ENCODE data around the gene LPIN1. TPM values are rescaled to one million over a fixed set of nuclear protein-coding genes. Genes with fewer than 3 reads are reported as not detected.

The LPIN1 gene
- total and polyA plus RNA-seq, 2 of the 13 experiments (the other 11 are each of a cell fraction or from before 2014, with no cell fraction given): 9.7 to 19.4 TPM

DNA sequence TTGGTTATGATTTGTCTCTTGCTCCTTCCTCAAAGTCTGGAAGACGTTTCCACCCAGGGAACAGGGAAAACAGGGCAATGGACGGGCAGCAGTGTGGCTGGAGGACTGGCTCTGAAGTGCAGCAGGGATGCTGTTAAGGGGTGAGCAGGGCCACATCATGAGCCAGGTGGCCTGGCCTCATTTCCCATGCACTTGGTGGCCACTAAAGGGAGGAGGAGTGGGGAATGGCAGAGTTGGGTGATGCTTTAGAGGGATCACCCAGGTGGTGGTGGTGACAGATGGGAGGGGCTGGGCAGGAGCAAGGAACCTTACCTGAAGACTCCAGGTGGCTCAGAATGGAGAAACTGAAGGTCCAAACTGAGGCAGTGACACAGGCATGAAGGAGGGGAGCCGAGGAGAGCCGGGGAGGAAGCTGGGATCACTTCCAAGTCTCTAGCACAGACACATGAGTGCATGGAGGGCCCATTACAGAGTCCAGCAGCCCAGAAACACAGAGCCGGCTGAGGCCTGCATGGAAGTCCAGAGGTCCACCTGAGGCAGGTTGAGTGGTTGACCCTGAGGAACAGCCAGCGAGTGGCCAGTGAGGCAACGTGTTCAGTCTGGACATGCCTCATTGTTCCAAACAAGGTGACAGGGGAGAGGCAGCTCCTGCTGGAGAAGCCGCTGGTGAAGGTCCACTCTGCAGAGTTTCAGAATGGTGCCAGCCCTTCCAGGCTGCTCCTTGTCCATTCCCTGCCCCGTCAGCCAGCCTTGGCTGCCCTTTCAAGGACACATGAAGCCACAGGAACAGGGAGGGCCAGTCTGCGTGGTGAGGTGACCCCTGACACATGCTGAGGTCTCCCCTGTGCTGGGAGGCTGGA lies 91.7 kb downstream of the LPIN1 start (continued):
- TF ChIP-seq, protein P1, sequence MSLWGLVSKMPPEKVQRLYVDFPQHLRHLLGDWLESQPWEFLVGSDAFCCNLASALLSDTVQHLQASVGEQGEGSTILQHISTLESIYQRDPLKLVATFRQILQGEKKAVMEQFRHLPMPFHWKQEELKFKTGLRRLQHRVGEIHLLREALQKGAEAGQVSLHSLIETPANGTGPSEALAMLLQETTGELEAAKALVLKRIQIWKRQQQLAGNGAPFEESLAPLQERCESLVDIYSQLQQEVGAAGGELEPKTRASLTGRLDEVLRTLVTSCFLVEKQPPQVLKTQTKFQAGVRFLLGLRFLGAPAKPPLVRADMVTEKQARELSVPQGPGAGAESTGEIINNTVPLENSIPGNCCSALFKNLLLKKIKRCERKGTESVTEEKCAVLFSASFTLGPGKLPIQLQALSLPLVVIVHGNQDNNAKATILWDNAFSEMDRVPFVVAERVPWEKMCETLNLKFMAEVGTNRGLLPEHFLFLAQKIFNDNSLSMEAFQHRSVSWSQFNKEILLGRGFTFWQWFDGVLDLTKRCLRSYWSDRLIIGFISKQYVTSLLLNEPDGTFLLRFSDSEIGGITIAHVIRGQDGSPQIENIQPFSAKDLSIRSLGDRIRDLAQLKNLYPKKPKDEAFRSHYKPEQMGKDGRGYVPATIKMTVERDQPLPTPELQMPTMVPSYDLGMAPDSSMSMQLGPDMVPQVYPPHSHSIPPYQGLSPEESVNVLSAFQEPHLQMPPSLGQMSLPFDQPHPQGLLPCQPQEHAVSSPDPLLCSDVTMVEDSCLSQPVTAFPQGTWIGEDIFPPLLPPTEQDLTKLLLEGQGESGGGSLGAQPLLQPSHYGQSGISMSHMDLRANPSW (CRISPR knock-in tag; IDR thresholded peaks at IDR 0.05; ENCODE audit: borderline replicate concordance): no peak
- TF ChIP-seq, protein P2, sequence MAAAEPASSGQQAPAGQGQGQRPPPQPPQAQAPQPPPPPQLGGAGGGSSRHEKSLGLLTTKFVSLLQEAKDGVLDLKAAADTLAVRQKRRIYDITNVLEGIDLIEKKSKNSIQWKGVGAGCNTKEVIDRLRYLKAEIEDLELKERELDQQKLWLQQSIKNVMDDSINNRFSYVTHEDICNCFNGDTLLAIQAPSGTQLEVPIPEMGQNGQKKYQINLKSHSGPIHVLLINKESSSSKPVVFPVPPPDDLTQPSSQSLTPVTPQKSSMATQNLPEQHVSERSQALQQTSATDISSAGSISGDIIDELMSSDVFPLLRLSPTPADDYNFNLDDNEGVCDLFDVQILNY (CRISPR knock-in tag; conservative IDR thresholded peaks at IDR 0.05): no peak
- TF ChIP-seq ZFP36L1 (CRISPR knock-in tag; IDR thresholded peaks at IDR 0.05) (no peak), ZSCAN22 (CRISPR knock-in tag; IDR thresholded peaks at IDR 0.05) (no peak), MED1 (CRISPR knock-in tag; IDR thresholded peaks at IDR 0.05) (0 out of 2 replicates have a peak, but pooled peaks have one; percentile 22), GABPB1 (CRISPR knock-in tag; IDR thresholded peaks at IDR 0.05) (no peak), ZNF17 (CRISPR knock-in tag; IDR thresholded peaks at IDR 0.05) (no peak), ZEB1 (IDR thresholded peaks at IDR 0.05; ENCODE audit: insufficient replicate concordance, low read depth) (peak; percentile 2), FOXO1 (CRISPR knock-in tag; IDR thresholded peaks at IDR 0.05) (no peak), HHEX (CRISPR knock-in tag; IDR thresholded peaks at IDR 0.05) (no peak), STAG1 (CRISPR knock-in tag; IDR thresholded peaks at IDR 0.05) (no peak), CEBPG (CRISPR knock-in tag; IDR thresholded peaks at IDR 0.05) (no peak), GLI4 (CRISPR knock-in tag; IDR thresholded peaks at IDR 0.05; ENCODE audit: borderline replicate concordance) (no peak), HOXD1 (CRISPR knock-in tag; IDR thresholded peaks at IDR 0.05) (no peak), AKAP8 (CRISPR knock-in tag; IDR thresholded peaks at IDR 0.05) (no peak), ZNF543 (CRISPR knock-in tag; IDR thresholded peaks at IDR 0.05) (no peak), ZNF44 (CRISPR knock-in tag; IDR thresholded peaks at IDR 0.05) (0 out of 2 replicates have a peak, but pooled peaks have one; percentile 53), MBNL3 (CRISPR knock-in tag; conservative IDR thresholded peaks at IDR 0.05) (no peak), ZNF724P (CRISPR knock-in tag; IDR thresholded peaks at IDR 0.05; ENCODE audit: borderline replicate concordance) (no peak), HNRNPL (IDR thresholded peaks at IDR 0.05; ENCODE audit: low read depth, low read length) (no peak), ZFP82 (CRISPR knock-in tag; IDR thresholded peaks at IDR 0.05; ENCODE audit: borderline replicate concordance) (no peak), ZNF746 (CRISPR knock-in tag; IDR thresholded peaks at IDR 0.05) (no peak), IRX3 (CRISPR knock-in tag; IDR thresholded peaks at IDR 0.05; ENCODE audit: borderline replicate concordance, low read depth) (no peak)
- TF ChIP-seq, protein P3, sequence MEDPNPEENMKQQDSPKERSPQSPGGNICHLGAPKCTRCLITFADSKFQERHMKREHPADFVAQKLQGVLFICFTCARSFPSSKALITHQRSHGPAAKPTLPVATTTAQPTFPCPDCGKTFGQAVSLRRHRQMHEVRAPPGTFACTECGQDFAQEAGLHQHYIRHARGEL (CRISPR knock-in tag; IDR thresholded peaks at IDR 0.05): no peak
- TF ChIP-seq, protein P4, sequence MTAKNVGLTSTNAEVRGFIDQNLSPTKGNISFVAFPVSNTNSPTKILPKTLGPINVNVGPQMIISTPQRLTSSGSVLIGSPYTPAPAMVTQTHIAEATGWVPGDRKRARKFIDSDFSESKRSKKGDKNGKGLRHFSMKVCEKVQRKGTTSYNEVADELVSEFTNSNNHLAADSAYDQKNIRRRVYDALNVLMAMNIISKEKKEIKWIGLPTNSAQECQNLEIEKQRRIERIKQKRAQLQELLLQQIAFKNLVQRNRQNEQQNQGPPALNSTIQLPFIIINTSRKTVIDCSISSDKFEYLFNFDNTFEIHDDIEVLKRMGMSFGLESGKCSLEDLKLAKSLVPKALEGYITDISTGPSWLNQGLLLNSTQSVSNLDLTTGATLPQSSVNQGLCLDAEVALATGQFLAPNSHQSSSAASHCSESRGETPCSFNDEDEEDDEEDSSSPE (CRISPR knock-in tag; IDR thresholded peaks at IDR 0.05): no peak
- TF ChIP-seq, protein P5, sequence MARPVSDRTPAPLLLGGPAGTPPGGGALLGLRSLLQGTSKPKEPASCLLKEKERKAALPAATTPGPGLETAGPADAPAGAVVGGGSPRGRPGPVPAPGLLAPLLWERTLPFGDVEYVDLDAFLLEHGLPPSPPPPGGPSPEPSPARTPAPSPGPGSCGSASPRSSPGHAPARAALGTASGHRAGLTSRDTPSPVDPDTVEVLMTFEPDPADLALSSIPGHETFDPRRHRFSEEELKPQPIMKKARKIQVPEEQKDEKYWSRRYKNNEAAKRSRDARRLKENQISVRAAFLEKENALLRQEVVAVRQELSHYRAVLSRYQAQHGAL (CRISPR knock-in tag; IDR thresholded peaks at IDR 0.05; ENCODE audit: not compliant biosample characterization): no peak
